HG03439 (cell line): ENCODE data around the gene SDS.

Experiments used
- ATAC-seq: cut with Tn5 transposase; IDR thresholded peaks from one replicate; pipeline ENCODE4 v1.9.1; 2021; ENCODE audit warnings: mild to moderate bottlenecking, moderate library complexity; ENCODE audit not compliant: unreplicated experiment

Gene SDS

DNA sequence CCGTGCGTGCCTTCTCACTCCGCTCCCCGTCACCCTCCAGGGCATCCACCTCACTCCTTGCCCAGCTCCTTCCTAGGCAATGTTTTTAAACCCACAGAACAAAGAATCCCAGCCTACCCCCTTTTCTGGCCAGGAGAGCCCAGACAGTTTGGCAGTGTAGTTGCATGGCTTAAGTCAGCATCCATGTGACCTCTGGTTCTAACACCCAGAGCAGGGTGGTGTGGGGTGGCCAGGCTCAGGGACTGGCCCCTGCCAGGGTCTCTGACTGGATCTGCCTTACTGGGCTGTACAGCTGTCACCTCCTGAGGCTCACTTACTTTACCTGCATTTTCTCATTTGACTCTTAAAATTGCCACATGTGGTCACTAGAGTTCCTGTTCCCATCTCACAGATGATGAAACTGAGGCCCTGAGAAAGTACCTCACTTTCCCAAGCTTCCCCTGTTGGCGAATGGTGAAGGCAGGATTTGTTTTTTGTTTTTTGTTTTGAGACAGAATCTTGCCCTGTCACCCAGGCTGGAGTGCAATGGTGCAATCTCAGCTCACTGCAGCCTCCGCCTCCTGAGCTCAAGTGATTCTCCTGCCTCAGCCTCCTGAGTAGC, 18.3 kb downstream of the SDS start:
- ATAC-seq, result no peak

DNA sequence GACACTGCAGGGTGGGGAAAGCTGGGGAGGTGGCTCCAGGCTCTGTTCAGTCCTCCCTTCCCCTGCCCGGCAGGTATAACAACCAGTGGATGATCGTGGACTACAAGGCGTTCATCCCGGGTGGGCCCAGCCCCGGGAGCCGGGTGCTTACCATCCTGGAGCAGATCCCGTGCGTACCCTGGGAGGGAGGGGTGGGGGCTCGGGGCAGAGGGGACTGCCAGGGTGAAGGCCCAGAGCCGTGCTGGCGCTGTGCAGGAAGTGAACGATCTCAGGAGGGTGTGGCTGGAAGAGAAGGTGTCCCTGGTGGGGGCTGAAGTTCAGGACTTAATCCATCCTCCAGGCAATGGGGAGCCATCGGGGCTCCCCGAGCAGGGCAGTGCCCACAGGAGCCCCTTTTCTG, 18.9 kb downstream of the SDS start:
- ATAC-seq, result no peak

DNA sequence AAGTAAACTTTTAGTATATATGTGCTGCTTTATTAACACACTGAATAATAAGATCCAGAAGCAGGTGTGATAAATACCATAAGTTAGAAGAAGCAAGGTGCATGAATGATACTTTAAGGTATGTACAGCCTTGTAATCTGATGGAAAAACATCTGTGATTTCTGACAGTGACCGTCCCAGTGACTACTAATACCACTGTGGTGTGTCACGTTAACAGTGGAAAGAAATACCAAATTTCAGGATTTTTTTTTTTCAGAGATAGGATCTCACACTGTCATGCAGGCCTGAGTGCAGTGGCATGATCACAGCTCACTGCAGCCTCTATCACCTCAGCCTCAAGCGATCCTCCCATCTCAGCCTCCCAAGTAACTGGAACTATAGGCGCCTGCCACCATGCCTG, 21.5 kb downstream of the SDS start:
- no peak for ATAC-seq

DNA sequence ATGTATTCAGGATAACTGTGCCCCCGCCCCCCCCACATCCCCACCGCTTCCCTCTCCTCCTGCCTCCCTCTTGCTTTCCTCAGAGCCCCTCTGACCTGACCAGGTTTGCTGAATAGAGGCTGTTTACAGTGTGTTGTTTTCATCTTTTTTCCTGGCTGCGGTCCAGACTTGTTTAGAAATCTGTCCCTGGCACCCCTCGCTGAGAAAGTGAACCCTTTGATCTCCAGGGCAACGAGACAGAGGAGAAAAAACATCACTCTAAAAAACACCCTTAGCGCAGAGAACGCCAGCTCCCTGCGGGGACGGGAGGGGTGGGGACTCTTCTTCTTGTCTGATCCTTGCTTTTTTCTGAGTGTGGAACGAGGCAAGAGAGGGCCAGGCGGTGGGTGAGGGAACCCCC, 22.5 kb downstream of the SDS start:
- no peak for ATAC-seq

DNA sequence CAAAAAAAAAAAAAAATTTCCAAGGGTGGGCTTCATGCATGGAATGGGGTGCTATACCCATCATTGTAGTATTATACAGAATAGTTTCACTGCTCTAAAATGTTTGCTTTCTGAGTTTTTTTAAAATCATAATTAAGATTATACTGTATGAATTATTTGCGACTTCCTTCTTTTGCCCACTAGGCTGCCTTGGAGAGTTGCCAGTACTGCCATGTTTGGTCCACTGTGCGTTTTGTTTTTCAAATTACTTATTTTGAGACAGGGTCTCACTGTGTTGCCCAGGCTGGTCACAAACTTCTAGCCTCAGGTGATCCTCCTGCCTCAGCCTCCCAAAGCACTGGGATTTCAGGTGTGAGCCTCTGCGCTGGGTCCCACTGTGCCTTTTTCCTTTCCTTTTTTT, 25.4 kb downstream of the SDS start:
- no peak for ATAC-seq

DNA sequence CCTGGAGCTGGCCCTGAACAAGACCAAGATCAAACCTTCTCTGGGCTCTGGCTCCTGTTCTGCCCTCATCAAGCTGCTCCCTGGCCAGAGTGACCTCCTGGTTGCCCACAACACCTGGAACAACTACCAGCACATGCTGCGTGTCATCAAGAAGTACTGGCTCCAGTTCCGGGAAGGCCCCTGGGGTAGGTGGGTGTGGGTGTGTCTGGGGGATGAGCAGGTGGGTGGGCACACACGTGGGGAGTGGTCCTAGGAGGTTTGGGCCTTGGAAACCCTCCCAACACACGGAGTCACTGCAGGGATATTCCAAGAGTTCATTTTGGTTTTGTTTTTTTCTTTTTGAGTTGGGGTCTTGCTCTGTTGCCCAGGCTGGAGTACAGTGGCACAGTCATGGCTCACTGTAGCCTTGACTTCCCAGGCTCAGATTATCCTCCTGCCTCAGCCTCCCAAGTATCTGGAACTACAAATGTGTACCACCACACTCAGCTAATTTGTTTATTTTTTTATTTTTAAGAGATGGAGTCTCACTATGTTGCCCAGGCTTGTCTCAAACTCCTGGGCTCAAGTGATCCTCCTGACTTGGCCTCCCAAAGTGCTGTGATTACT, 28.8 kb downstream of the SDS start:
- ATAC-seq, result no peak

DNA sequence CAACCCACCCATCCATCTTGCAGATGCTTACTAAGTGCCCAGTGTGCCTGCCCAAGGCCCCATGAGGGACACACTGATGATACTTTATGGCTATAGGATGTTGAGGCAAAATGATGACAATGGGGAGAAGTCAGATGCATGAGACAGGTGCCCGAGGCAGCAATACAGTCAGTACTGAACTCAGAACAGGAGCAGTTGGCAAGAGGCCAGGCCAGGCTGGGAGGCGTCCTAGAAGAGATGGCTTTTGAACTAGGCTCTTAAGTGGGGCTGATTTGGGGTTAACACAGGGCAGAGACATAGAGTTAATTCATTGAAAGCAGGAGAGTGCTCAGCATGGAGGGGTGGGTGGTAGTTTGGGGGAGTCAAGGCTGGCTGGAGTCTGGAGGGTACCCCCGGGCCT, 29.7 kb downstream of the SDS start:
- ATAC-seq, result no peak

DNA sequence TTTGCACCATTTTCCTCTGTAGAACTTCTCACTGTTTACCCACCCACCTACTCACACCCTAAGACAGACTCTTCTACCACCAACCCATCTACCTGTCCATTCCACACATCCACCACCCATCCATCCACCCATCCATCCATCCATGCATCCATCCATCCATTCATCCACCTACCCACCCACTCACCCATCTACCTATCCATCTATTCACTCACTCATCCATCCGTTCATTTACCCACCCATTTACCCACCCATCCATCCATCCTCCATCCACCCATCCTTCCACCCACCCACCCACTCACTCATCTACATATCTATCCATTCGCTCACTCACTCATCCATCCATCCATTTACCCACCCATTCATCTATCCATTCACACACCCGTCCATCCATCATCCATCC, 30.2 kb downstream of the SDS start:
- ATAC-seq, result no peak

DNA sequence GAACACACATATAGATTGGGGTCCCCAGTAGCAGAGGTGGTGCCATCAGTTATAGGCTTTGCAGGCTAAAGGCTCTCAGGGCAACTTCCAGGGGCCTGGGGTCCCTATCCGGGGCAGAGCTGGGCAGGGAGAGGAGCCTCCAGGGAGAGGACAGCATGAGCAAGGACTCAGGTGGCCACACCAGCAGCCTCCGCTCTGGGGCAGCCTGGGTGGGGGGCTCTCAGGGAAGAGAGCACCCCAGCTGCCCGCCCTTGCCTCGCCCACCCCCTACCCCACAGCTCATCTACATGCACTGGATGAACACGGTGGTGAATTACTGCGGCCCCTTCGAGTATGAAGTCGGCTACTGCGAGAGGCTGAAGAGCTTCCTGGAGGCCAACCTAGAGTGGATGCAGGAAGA, 31.3 kb downstream of the SDS start:
- no peak for ATAC-seq

DNA sequence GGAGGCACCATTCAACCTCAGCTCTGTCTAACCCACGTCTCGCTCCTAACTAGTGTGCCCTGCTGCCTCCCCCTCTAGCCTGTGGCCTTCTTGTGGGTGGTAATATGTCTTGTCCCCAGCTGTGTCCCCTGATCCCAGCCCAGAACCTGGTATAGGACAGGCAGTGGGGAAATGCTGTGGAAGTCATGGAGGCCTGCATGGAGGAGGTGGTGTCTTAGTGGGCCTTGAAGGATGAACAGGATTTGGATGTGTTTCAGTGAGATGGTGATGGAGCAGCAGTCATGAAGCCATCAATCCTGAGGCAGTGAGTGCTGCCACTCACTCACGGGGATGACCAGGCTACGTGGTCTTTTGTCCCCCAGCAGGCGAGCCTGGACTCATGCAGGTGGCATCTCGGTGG, 31.9 kb downstream of the SDS start:
- ATAC-seq, result no peak

DNA sequence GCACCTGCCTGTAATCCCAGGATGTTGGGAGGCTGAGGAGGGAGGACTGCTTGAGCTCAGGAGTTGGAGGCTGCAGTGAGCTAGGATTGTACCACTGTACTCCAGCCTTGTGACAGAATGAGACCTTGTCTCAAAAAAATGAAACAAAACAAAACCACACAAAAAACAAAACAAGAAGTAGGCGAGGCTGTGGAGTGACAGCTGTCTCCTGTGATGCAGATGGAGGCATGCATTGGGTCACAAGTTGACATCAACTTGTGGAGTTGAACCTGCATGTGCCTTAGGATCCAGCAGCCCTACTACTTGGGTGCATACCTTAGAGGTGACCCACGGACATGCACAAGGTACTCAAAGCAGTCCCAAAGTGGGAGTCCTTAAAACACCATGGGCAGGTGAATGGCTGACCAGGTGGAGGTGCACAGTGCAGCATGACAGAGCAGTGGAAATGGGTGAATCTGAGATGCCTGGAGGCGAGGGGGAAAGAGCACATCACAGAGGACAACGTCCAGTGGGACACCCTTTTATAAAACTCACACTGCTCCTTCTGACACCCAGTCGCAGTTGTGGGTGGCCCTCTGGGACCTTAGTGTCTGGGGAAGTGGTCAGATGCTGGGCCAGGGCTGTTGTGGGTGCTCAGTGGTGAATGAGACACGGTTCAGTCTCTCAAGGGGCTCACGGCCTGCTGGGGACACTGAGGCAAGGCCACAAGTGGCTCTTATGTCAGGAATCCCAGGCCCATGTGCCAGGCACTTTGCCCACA, 32.6 kb downstream of the SDS start:
- no peak for ATAC-seq

DNA sequence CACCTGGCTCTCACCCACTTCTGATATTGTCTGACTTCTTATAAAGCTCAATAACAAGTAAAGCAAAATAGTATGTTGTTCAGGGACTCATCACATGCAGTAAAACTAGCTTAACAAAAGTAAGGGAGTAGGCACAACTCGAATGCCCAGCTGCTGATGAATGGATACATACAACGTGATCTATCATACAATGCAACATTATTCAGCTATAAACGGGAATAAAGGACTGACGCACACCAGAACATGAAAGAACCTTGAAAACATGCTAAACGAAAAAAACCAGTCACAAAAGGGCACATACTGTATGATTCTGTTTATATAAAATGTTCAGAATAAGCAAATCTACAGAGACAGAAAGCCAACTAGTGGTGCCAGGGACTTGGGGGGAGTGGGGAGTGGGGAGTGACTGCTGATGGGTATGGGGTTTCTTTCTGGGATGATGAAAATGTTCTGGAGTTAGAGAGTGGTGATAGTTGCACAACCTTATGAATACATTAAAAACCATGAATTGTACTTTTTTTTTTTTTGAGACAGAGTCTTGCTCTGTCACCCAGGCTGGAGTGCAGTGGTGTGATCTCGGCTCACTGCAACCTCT, 34.2 kb downstream of the SDS start:
- ATAC-seq, result no peak

DNA sequence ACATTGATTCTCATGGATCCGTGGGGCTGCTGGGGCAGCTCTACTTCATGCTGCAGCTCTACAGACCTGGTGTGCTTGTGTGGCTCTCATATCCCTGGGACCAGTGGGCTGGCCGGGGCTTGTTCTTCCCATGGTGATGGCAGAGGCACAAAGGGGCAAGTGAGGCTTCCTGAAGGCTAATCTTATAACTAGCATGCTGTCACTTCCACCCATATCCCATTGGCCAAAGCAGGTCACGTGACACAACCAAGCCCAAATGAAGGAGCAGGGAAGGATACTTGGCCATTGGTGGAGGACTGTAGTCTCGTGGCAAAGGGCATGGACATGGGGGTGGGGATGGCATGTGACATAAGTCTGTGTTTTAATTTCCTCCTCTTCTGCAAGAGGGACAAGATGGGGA, 35.4 kb downstream of the SDS start:
- ATAC-seq, result no peak

DNA sequence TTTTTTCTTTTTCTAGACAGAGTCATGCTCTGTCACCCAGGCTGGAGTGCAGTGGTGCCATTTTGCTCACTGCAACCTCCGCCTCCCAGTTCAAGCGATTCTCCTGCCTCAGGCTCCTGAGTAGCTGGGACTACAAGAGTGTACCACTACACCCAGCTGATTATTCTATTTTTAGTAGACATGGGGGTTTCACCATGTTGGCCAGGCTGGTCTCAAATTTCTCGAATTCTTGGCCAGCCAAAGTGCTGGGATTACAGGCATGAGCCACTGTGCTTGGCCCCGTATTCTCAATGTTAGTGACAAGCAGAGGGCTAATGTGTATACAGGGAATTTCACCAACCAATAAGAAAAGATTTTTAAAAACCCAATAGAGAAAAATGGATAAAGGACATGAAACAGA, 36.9 kb downstream of the SDS start:
- no peak for ATAC-seq

DNA sequence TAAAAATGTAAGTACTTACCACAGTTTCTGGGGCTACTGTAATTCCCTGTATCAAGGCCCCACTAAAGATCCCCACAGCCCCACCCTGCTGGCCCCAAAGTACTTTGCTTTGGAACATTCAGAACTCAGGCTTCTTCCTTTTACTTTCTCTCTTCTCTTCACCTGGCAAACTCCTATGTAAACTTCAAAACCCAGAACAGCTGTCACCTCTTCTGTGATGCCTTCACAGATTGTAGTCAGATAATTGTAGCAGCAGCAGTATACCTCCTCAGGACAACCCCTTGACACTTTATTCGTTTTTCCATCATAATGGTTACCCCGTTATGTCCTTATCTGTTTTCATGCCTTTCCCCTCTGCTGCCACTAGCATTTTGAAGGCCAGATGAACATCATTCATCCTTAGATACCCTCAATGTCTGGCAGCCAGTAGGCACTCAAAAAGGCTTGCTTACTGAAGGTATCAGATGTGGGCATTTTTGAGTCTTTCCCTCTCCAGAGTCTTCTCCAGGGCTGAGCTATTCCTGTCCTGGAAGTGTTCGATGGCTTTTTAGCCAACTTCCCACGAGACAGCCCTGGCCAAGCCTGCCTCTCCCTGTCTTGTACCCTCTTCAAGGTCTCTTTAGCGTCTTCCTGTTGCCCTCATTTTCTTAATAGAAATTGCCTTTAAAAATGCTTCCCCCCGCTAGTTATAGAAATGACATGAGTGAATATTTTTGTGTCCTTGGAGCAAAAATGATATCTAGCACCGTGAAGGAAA, 37.9 kb downstream of the SDS start:
- ATAC-seq, result no peak

DNA sequence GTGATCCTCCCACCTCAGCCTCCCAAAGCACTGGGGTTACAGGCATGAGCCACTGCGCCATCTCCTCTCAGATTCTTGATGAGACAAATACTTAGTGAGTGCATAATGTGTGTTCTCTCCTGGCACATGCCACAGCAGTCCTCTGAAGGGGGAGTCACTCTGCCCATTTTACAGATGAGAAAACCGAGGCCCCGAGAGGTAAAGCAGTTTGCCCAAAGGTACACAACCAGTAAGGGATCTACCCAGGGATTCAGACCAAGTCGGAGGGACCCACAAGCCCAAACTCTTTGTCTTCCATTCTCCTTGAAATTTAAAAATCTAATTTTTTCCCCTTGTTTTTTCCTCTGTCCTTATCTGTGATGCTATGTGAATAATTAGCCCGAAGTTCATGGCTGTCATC, 39.0 kb downstream of the SDS start:
- ATAC-seq, result no peak

DNA sequence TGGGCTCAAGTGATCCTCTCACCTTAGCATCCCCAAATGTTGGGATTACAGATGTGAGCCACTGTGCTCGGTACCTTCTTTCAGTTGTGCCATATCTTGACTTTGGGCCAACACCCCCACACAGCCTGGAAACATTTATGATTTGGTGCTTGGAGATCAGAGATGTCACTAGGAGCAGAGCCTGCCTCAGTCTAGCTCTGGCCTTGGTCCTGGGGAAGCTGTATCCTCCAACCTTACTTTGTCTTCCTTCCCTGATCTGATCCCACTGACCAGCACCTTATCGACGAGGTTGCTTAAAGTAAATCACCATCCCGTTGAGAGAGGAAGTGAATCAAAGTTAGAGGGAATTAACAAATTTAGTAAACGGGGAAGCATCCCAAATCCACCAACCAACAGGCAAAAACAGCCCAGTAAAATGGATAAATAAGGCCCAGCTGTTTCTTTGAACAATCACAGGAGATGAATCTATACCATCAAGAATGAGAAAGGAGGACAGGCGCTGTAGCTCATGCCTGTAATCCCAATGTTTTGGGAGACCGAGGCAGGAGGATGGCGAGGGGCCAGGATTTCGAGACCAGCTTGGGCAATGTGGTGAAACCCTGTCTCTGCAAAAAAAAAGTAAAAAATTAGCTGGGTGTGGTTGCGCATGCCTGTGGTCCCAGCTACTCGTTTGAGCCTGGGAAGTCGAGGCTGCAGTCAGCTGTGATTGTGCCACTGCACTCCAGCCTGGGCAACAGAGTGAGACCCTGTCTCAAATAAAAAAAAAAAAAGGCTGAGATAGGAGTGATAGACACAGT, 41.9 kb downstream of the SDS start:
- no peak for ATAC-seq

DNA sequence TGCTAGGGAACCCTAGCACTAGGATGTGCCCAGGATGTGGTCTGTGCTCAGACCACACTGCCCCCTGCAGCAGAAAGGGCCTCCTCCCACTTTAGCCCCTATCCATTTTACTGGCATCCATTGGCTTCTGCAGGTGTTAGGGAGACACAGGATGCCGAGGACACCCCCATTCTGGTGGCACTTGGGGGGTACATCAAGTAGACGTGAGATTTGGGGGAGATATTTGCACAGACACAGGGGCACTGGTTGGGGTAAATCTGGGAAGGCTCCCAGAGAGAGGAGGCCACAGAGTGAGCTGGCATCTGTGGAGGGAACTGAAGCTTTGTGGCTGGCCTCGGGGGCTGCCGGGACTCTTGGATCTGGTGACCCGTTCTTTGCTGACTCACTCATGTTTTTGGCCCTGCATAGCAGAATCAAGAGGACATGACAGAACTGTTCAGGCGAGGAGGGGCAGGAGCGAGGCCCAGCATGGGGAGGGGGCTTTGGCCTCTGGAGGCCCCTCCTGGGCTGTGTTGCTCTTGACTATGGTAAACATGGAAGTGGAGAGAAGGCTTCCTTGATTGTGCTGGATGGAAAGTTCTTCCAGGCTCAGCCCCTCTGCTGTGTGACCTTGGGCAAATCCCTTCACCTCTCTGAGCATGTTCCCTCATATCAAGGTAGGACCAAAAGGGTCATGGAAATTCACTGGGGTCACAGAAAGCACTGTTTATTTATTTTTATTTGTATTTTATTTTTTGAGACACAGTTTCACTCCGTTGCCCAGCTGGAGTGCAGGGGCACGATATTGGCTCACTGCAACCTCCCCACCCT, 43.5 kb downstream of the SDS start:
- ATAC-seq, result no peak

DNA sequence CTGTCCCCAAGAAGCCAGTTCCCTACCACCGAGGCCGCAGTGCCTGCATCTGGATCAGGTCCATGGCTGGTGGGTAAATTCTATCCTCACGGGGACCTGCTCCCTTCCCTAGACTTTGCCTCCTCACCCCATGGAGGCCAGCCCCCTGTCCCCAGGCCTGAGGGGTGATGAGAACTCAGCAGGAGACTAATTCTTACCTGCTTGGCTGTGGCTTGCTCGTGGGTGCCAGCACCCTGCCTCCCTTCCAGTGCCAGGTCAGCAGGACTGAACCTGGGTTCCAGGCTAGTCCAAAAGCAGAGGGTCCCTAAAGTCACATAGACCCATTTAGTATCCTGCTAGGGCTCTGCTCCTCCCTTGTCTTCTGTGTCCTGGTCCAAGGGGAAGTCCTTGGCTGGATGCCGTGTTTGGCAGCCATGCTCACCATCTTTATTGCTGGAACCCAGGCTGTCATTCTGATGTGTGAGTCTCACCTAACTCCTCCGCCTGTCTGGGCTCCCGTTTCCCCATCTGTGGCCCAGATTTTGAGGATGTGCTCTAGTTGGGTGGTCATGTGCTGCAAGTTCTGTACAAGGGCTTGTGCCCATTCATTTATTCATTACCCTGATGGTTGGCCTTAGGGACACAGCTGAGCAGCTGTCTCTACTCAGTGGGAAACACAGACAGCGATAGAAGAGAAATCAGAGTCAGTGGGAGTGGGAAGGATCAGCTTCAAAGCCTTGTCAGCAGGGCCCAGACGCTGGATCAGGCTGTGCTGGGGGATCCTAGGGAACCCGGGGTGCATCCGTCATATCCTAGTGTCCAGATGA, 44.4 kb downstream of the SDS start:
- ATAC-seq, result no peak
